K562 (cell line): ENCODE results near the gene ZNF597. TPM values are rescaled to one million over a fixed set of nuclear protein-coding genes. Genes with fewer than 3 reads are reported as not detected.

Experiments used
- ATAC-seq: fragments of 200-7000 bp; cut with Tn5 transposase; 3 replicates; pipeline ENCODE4 v1.9.1; 2020; ENCODE audit warnings: moderate library complexity
- BruUV-seq: library from RNA; stranded (reverse); fragments of 400-500 nt; replicated peaks from 2 replicates; lab custom pipeline; 2021; lab: Mats Ljungman, UMichigan
- CTCF ChIA-PET: fragments of 300-600 bp; formaldehyde crosslinking; extraction: SDS; loops from one replicate; lab custom pipeline; 2021; ENCODE audit warnings: low intra/inter-chr PET ratio; lab: Yijun Ruan, JAX
- POLR2A ChIA-PET: fragments of 300-600, 350-650 bp; sonication (Branson Sonifier 250); formaldehyde crosslinking; extraction: SDS; loops from one replicate; lab custom pipeline; 2021; ENCODE audit warnings: antibody characterized with exemption, inconsistent platforms; lab: Yijun Ruan, JAX
- DNase-seq, 4 experiments: peaks; one replicate each; pipeline versions ENCODE4 v3.0.0 to v3.0.0-alpha.2; 2011 to 2018; ENCODE audit warnings: low spot score in 3 of 4, mixed read lengths in 3 of 4; ENCODE audit errors: extremely low read depth in 1 of 4
- FAIRE-seq: peaks from 2 replicates; lab custom pipeline; 2011; peaks lifted over from hg19 to GRCh38; lab: Jason Lieb, UNC
- H2AFZ ChIP-seq: 2 replicates; pipeline ENCODE4 v1.6.0; 2011; ENCODE audit warnings: low read depth, low read length, control low read depth, inconsistent platforms
- H3K27ac ChIP-seq: fragments of 200-600 bp; 3 replicates; pipeline ENCODE4 v1.8.0; 2011; ENCODE audit warnings: low read depth, mild to moderate bottlenecking, control low read depth, inconsistent platforms, low read length, moderate library complexity, mixed read lengths; ENCODE audit errors: extremely low read depth
- H3K27me3 ChIP-seq, 2 experiments: fragments of 300-600 bp in 1 of 2; 2 replicates in 1 of 2; 3 replicates in 1 of 2; pipeline versions ENCODE4 v1.6.0 to v1.8.0; 2011; ENCODE audit warnings: inconsistent platforms in 2 of 2, low read length in 2 of 2, mild to moderate bottlenecking in 1 of 2, mixed read lengths in 1 of 2, moderate library complexity in 1 of 2; ENCODE audit not compliant: control insufficient read depth in 2 of 2, insufficient read depth in 2 of 2
- H3K36me3 ChIP-seq: fragments of 300-600 bp; 3 replicates; pipeline ENCODE4 v1.8.0; 2011; ENCODE audit warnings: mild to moderate bottlenecking, low read length, inconsistent platforms; ENCODE audit not compliant: control insufficient read depth, insufficient read depth
- H3K4me1 ChIP-seq, 2 experiments: fragments of 200-600 bp in 1 of 2; replicated peaks in 1 of 2; 2 replicates in 1 of 2; 3 replicates in 1 of 2; pipeline versions ENCODE4 v1.5.1 to v1.8.0; 2011; ENCODE audit warnings: inconsistent platforms in 2 of 2, low read length in 2 of 2, mild to moderate bottlenecking in 1 of 2, mixed read lengths in 1 of 2, moderate library complexity in 1 of 2; ENCODE audit not compliant: control insufficient read depth in 2 of 2, insufficient read depth in 2 of 2
- H3K4me2 ChIP-seq: 2 replicates; pipeline ENCODE4 v1.6.1; 2011; ENCODE audit warnings: low read length, control low read depth, inconsistent platforms, mixed read lengths; ENCODE audit not compliant: insufficient read depth
- H3K4me3 ChIP-seq: fragments of 200-600 bp; sonication (generic), shearing (Covaris generic); 2 replicates; pipeline ENCODE4 v1.5.1; 2016; ENCODE audit warnings: control low read depth, inconsistent platforms
- H3K79me2 ChIP-seq: fragments of 200-600 bp; 3 replicates; pipeline ENCODE4 v1.8.0; 2011; ENCODE audit warnings: low read length, inconsistent platforms; ENCODE audit not compliant: control insufficient read depth, insufficient read depth
- H3K9ac ChIP-seq, 2 experiments: 2 replicates each; pipeline versions ENCODE4 v1.6.0 to v1.6.1; 2011; ENCODE audit warnings: low read depth in 2 of 2, low read length in 2 of 2, control low read depth in 1 of 2, inconsistent platforms in 1 of 2, mild to moderate bottlenecking in 1 of 2, mixed read lengths in 1 of 2; ENCODE audit not compliant: insufficient read depth in 1 of 2
- H3K9me1 ChIP-seq: one replicate; pipeline ENCODE4 v1.6.0; 2011; ENCODE audit warnings: inconsistent platforms, mild to moderate bottlenecking, low read length, moderate library complexity; ENCODE audit not compliant: control insufficient read depth, insufficient read depth
- H3K9me3 ChIP-seq: replicated peaks from 2 replicates; pipeline ENCODE4 v1.5.1; 2011; ENCODE audit warnings: low read depth, low read length, inconsistent platforms; ENCODE audit not compliant: control insufficient read depth, insufficient read depth
- H4K20me1 ChIP-seq: replicated peaks from 2 replicates; pipeline ENCODE4 v1.6.1; 2011; ENCODE audit warnings: low read length, inconsistent platforms, mixed read lengths; ENCODE audit not compliant: control insufficient read depth, insufficient read depth
- AFF4 ChIP-seq: sonication (generic); formaldehyde crosslinking; IDR thresholded peaks from 2 replicates; pipeline ENCODE4 v1.8.0; 2023; ENCODE audit warnings: mild to moderate bottlenecking, missing genetic modification reagents
- CEBPB ChIP-seq: fragments of 450-650 bp; IDR thresholded peaks from 2 replicates; pipeline ENCODE4 v1.6.1; 2016; ENCODE audit warnings: missing genetic modification characterization, missing compliant biosample characterization
- ZBTB12 ChIP-seq: fragments of 250-450 bp; sonication (Bioruptor Pico); IDR thresholded peaks from 2 replicates; pipeline ENCODE4 v1.4.0; 2020
- WGBS: fragments of 100-300 bp; shearing (Covaris generic); methylation state at CpG from one replicate; pipeline ENCODE4 v1.1.6; 2016; ENCODE audit warnings: low coverage, mixed read lengths; ENCODE audit not compliant: insufficient coverage; ENCODE audit errors: missing lambda C conversion rate; 5-methylcytosine and 5-hydroxymethylcytosine counted together
- in situ Hi-C: fragments of 300-500 bp; cut with MboI; formaldehyde crosslinking; loops from 4 replicates; pipeline ENCODE4 v1.15.0; 2018; ENCODE audit warnings: inconsistent platforms, mixed read lengths
- intact Hi-C: fragments of 100-400 bp; cut with micrococcal nuclease; formaldehyde crosslinking; loops from 2 replicates; pipeline ENCODE4 v1.14.2; 2022
- polyA plus RNA-seq, 8 experiments: library from polyadenylated mRNA; depleted of rRNA in 4 of 8; stranded (reverse) in 5 of 8; unstranded in 3 of 8; fragments of >200 nt; fragmentation: Nextera tagmentation in 2 of 8; fragmentation: Illumina TruSeq in 1 of 8; extraction: Ambion mirVana in 2 of 8; extraction: Trizol in 1 of 8; gene quantifications; 2 replicates each; pipeline versions ENCODE4 v1.2.1 to v1.2.3, GENCODE V29; 2011 to 2014; ENCODE audit warnings: inconsistent platforms in 1 of 8, missing spikeins in 1 of 8
- total RNA-seq, 7 experiments: library from RNA; depleted of rRNA in 6 of 7; stranded (reverse); fragments of >200 nt in 6 of 7; fragmentation: Illumina TruSeq in 2 of 7; extraction: Trizol in 2 of 7; gene quantifications; 2 replicates each; pipeline versions ENCODE4 v1.2.1 to v1.2.3, GENCODE V29; 2011 to 2021; ENCODE audit warnings: low replicate concordance in 1 of 7

Gene ZNF597
- total and polyA plus RNA-seq, 9 of the 15 experiments (the other 6 are each of a cell fraction or from before 2014, with no cell fraction given) = 0.14 to 0.68 (median 0.42) TPM

GRCh38 chr16:3457434-3458252 is 14.3 kb upstream of the ZNF597 start (continued):
- TF ChIP-seq AFF4 (CRISPR knock-in tag) = 0 out of 2 replicates have a peak, but pooled peaks have one; percentile 34

GRCh38 chr16:3454631-3455147 is 11.4 kb upstream of the ZNF597 start:
- POLR2A ChIA-PET = interaction anchor here (0.6 kb wide), 1 partner anchor 64 kb away, joined by 4 read pairs; no protein-coding TSS in a partner anchor
- H2AFZ ChIP-seq = no peak overlapping the region
- no peak overlapping the region for H3K4me2 ChIP-seq
- 71% methylated on average over 10 of the region's 10 CpGs for WGBS
- no peaks in the 10 kb centered on the region for H3K36me3 ChIP-seq
- CTCF ChIA-PET = no interaction called here
- H3K9ac ChIP-seq = no peak overlapping the region
- in situ Hi-C loops = no loop called here
- no TSS peak for BruUV-seq
- H3K27ac ChIP-seq = no peak overlapping the region
- DNase-seq = no peak
- H3K9me1 ChIP-seq = no peaks in the 10 kb centered on the region
- no peak overlapping the region for H3K4me3 ChIP-seq
- no peak for FAIRE-seq
- no peak for TF ChIP-seq ZBTB12 (CRISPR knock-in tag)
- TF ChIP-seq CEBPB = 0 out of 2 replicates have a peak, but pooled peaks have one; percentile 11
- H3K9me3 ChIP-seq = no peaks in the 10 kb centered on the region
- no peak for ATAC-seq
- peaks cover 15 to 16% of the 10 kb centered on the region in 2 experiments; a peak in 4 of 5 replicates for H3K4me1 ChIP-seq
- H3K27me3 ChIP-seq = no peaks in the 10 kb centered on the region
- intact Hi-C loops = loop anchor here (5.0 kb wide), 1 partner anchor 267 kb away; the partner anchor contains the start of gene OR1F1
- peaks cover 16% of the 10 kb centered on the region for H3K79me2 ChIP-seq
- H4K20me1 ChIP-seq = peaks cover 6% of the 10 kb centered on the region
